H1 (cell line): ENCODE results near the gene LORICRIN. TPM values are rescaled to one million over a fixed set of nuclear protein-coding genes. Genes with fewer than 3 reads are reported as not detected.

Experiments used
- EGR1 ChIP-seq: IDR thresholded peaks from 2 replicates; pipeline ENCODE4 v1.6.1; 2011; ENCODE audit warnings: low read depth, low read length, borderline replicate concordance
- polyA plus RNA-seq, 7 experiments: library from polyadenylated mRNA; depleted of rRNA in 3 of 7; stranded (reverse) in 5 of 7; unstranded in 2 of 7; fragments of >200 nt in 5 of 7; fragments of 200-250 nt in 2 of 7; gene quantifications; 1 replicate in 5 of 7; 2 replicates in 1 of 7; 4 replicates in 1 of 7; pipeline versions ENCODE4 v1.2.1 to v1.2.3, GENCODE V29; 2011 to 2013; ENCODE audit warnings: missing spikeins in 2 of 7, mixed read lengths in 2 of 7
- total RNA-seq: library from RNA; stranded (reverse); fragmentation: NEBNext Ultra II Directional; extraction: Animal tissue kit (Norgen Biotek cat#: 25700); gene quantifications from 2 replicates; pipeline ENCODE4 v1.2.1, GENCODE V29; 2021

The LORICRIN gene
- total and polyA plus RNA-seq, 2 of the 8 experiments (the other 6 are each of a cell fraction or from before 2014, with no cell fraction given): not detected

DNA sequence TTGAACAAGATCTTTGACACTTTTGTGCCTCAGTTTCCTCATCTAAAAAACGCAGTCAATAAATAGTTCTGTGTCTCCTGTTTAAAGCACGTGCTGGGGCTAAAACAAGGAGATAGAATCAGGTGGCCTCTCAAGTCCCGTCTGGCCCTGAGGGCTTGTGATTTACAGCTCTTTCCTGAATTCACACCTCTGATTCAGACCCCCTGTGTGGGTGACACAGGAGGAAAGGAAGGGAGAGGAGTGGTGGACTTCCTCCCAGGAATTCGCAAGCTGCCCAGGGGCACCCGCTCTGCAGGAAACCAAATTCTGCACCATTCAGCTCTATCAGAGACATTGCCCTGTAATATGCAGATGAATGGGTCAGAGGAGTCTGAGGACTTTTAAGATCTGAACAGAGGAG, 47.3 kb upstream of the LORICRIN start (continued):
- no peak for TF ChIP-seq EGR1
